Stimulated activated CD4-positive, alpha-beta T cell treated with anti-CD3 and anti-CD28 coated beads, TNF-alpha, amount 100 ng/mL, for 48 hours (primary cell): ENCODE data around the gene DNAJB12.
"Not testable (repeated sequence)": the region's sequence is repeated elsewhere in the genome, so short reads cannot be mapped to it uniquely, and the experiment has no call there.

Experiments used
- DNase-seq, 3 donors: peaks; one replicate each; pipeline ENCODE4 v3.0.0-alpha.2; 2020; ENCODE audit warnings: low read depth in 3 of 3

The DNAJB12 gene

DNA sequence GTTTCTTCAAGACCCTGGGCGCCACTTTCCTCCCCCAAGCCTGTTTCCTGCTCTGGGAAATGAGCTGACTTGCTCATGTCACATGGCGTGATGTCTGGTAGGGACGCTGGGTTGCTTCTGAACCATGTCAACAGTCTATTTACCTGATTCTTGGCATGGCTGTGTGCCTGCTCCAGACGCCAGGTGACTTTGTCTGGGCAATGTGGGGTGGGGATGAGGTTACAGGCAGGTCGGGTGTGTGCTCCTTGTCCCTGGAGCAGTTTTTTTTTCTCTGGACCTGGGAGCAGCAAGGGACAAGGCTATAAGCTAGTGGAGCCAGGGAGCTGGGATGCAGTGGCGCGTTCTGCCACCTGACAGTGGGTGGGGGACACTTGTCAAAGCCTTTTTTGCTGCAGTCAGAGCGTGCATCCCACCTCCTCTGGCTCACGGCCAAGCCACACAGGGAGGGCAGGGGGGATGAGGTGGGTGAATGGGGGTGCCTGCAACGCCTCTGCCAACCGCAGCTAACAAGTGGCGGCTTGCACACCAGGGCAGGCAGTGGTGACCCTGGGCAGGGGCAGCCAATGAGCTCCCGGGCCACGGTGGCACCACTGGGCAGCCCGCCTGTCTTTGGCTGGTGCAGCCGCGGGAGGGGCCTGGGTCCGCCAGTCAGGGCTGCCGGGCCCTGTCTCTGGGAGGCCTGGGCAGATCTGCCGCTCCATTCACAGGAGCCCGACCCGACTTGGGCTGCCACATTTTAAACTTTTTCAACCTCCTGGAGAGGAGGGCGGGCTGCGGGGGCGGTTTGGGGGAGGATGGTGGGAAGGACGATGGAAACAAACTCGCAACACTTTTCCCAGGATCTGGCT is 22.9 kb downstream of the DNAJB12 start:
- DNase-seq: peak; percentile 77 to 95 (median 83)

DNA sequence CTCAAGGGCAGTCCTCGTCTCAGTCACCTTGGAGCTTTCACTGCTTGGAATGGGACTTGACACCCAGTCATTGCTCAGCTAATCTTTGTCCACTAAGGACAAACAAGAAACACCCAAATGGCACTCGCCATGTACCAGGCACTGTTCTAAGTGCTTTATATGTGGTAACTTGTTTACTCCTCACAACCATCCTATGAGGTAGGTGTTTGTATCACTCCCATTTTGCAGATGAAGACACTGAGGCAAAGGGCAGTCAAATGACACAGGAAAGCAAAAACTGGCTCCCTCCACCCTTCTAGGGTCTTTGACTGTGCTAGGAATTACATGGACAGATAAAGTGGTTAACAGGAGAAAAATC is 24.7 kb downstream of the DNAJB12 start:
- no peak for DNase-seq

DNA sequence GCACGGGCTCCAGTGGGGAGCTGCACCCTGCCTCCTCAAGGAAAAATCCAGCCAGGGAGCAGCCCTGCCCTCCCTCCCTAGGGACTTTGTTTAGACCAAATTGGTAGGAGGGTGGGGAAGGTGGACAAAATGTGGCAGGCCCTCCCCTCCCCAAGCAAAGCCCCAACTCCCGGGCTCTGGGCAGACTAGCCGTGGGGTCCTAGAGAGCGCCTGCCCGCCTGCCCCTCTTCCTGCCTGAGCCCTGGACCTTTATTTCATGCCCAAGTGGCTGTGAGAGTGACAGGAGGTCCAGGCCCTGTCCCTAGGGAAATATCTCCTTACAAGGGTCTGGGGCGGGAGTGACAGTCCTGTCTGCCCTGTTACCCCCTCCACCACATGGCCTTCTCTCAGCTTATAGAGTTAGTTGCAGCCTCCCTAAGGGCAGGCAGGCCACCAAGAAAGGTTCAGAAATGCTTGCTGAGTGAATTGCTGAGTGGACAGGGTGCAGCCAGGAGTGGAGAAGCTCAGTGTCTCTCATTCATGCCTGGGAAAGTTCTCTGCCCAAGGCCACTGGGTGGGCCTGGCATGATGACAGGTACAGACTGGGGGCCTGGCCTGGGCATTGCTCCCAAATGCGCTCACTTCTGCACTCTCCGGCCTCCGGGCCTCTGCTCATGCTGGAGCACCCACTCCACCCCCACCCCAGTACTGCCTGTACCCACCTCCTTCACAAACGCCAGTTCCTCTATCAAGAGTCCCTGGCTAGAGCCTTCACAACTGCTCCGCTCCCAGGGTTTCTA is 25.2 kb downstream of the DNAJB12 start:
- no peak for DNase-seq

DNA sequence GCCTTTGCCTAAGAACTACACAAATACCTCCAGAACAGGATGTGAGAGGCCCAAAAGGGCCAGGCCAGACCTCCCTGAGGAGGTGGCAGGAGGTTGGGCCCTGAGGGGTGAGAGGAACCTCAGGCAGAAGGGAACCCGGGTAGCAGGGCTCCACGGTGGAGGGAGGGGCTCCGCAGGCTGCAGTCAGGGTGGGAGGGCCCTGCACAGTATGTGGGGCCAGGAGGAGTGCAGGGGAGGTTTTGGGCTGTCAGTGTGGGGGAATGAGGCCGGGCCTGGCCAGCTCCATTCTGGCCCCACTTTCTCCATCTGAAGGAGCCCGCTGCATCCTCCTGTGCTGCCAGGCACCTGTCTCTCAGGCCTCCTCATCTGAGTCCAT is 25.9 kb downstream of the DNAJB12 start:
- DNase-seq: peak in 1 of 3 donors; percentile 54

DNA sequence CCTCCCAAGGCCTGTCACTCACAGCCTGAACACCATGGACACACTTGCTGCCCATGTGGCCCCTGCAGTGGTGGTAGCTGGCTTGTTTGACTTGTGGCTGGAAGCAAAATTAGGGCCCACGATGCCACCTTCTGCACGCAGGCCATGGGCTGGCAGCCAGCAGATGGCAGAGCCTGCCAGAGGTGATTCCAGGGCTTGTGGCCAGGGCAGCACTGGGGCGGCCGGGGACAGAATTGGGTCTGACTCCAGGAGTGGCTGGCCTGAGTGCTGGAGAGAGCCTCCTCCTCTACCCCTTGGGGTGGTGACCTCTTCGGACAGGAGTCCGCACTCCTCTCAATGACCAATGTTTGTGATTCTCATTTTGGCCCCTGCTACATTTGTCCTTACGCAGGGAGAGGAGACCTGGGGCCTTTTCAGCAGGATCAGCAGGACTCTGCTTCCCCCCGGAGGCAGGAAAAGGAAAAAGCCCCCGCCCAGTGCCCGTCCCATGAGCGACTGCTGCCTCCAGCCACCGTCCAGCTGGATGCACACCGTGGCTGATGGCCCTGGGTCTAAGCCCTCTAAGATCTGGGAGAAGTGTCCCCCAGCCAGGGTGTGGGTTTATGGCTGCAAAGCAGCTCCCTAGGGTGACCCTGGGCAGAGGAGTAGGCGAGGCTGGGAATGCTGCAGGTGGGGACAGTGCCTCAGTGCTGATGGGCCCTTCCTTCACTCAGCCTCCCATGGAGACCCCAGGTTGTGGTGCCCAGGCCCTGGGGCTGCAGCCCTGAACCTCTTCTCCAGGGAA is 26.5 kb downstream of the DNAJB12 start:
- no peak for DNase-seq

DNA sequence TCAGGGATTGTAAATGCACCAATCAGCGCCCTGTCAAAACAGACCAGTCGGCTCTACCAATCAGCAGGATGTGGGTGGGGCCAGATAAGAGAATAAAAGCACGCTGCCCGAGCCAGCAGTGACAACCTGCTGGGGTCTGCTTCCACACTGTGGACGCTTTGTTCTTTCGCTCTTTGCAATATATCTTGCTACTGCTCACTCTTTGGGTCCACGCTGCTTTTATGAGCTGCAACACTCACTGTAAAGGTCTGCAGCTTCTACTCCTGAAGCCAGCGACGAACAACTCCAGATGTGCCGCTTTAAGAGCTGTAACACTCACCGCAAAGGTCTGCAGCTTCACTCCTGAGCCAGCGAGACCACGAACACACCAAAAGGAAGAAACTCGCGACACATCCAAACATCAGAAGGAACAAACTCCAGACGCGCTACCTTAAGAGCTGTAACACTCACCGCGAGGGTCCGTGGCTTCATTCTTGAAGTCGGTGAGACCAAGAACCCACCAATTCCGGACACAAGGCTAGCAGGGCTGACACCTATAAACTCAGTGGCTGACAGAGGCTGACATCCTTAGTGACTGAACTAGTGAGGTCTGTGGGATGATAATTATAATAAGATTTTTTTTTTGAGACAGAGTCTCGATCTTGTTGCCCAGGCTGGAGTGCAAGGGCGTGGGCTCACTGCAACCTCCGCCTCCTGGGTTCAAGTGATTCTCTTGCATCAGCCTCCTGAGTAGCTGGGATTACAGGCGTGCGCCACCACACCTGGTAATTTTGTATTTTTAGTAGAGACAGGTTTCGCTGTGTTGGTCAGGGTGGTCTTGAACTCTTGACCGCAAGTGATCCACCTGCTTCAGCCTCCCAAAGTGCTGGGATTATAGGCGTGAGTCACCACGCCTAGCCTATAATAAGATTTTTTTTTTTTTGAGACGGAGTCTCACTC is 27.8 kb downstream of the DNAJB12 start:
- peak in 1 of 3 donors; percentile 80 for DNase-seq

DNA sequence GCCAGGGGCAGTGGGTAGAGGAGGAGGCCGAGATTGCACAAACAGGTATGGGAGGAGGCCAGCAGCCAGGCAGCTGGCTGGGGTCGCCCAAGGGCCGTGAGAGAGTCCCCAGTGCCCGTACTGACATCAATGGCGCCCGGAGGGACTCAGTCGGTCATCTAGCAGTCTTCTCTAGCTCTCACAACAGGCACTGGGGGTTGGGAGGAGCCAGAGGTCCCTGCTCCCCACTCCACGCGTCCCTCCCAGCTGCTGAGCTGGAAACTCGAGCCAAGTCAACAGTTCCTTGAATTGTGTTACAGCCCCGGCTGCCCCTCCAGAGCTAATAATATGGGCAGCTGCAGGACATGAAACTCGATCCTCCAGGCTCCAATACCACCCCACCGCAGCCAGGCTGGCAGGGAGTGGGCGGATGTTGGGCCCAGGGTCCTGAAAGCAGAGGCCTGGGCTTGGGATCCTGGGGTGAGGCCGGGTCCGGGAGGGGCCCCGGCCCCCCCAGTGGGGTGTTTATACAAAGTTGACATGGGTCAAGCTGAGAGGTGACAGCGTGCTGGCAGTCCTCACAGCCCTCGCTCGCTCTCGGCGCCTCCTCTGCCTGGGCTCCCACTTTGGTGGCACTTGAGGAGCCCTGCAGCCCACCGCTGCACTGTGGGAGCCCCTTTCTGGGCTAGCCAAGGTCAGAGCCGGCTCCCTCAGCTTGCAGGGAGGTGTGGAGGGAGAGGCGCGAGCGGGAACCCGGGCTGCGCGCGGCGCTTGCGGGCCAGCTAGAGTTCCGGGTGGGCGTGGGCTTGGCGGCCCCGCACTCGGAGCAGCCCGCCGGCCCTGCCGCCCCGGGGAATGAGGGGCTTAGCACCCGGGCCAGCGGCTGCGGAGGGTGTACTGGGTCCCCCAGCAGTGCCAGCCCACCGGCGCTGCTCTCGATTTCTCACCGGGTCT is 29.2 kb downstream of the DNAJB12 start:
- not testable (repeated sequence) for DNase-seq

DNA sequence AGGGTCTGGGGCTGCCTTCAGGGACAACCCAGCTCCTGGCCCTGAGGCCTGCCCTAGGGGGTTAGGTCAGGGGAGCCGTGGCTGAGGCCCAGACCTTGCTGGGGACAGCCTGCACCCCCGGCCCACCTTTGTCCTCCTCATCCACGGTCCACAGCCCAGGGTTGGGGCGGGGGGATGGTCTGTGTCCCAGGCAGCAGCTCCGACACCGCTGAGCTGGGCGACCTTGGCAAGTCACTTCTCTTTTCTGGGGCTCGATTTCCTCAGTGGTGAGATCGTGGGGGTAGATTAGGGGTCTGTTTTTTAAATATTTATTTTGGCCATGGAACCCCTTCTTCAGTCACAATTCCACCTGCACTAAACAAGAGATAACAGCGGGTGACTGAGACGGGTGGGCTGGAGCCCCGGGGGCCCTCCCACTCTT is 30.9 kb downstream of the DNAJB12 start:
- DNase-seq: no peak

DNA sequence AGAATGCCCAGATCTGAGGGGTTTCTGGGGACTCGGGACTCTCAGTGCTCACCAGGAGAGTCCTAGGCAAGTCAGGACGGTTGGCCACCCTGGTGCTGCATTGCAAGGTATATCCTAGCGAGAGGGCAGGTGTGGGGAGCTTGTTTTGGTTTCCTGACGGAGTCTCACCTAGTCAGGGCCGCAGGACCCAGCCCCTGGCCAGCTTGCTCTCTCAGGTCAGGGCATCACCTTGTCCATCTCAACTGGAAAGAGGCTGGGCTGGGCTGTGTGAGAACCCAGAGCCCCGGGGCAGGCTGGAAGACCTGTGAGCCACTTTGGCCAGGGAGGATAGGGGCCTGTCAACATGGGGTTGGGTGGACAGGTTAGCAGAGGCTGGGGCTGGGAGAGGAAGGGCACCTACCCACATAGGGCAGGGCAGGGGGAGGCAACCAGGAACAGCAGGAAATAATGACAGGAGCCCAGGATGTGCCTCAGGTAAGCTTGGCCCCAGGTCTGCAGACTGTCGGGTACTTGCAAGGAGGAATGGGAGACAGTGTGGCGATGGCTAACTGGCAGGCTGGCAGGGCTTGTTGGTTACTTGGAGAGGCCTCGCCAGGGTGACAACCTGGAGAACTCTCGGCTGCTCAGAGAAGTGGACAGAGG is 31.5 kb downstream of the DNAJB12 start:
- no peak for DNase-seq

DNA sequence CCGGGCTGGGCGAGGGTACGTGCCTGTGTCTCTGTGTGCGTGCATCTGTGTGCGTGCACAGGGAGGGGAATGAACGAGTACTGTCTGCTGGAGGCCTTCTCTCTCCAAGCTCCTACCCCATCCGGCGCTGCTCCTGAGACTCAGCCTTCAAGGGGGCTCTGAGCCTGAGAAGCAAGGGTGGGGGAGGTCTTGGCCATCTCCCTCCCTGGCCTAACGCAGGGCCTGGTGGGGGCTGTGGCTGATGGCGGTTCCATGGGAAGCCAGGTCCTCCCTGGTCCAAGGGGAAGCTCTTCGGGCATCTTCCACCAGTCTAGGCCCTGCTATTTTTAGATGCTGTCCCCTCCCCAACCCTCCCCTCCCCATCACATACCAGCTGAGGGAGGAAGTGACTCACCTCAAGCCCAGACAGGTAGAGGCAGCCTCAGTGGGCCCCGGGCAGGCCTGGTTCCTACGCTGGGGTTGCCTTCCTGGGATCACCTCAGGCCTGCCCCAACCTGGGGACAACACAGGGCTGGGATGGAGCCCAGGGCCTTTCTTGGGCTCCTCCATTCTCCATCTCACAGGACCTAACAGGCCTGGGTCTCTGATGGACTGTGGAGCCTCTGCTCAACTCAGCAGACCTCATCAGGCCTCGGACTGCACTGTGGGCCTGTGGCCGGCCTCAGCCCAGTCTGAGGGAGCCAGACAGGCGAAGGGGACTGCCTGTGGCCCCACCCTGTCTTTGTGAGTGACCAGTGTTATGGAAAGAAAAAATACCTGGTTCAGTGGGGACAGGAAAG is 32.2 kb downstream of the DNAJB12 start:
- no peak for DNase-seq

DNA sequence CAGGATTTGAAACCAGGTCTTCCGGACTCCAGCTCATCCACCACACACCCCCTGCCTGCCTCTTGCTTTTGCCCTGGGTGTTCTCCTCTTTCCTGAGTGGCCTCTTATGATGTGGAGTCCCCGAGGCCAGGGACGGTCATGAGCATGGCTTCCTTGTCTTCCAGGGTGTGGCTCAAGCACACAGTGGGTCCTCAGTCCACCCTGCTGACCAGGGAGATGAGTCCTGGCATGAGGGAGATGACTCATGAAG is 32.8 kb downstream of the DNAJB12 start:
- DNase-seq: no peak

DNA sequence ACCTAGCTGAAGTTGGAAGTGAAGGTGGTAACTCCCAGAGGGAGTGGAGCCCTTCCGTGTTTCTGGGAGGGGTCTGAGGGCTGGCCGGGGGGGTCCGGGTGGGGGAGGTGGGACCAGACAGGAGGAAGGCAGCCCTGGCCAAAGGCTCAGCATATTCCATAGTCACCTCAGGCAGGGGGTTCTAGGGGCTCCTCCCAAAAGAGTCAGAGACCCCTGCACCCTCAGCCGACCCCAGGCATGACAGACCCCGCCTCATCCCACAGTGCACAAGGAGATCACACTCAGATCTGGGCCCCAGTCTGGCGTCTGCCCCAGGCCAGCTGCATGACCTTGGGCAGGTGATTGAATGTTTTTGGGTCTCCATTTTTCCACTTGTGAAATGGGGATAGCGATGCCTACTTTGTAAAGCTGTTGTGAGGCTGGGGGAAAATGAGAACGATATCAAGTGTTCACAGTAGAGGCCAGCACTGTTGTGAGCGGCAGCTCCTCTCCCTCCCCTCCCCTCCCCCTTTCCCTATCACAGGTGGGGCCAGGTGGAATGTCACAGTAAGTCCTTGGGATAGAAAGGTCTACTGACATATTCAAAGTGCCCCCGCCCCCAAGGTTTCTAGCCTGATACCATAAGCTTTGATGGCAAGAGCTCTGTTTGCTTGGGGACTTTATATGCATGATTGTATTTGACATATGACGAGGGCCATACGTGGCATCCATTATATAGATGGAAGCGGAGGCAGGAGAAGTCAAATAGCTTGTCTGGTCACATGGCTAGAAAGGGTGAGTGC is 33.3 kb downstream of the DNAJB12 start:
- no peak for DNase-seq

DNA sequence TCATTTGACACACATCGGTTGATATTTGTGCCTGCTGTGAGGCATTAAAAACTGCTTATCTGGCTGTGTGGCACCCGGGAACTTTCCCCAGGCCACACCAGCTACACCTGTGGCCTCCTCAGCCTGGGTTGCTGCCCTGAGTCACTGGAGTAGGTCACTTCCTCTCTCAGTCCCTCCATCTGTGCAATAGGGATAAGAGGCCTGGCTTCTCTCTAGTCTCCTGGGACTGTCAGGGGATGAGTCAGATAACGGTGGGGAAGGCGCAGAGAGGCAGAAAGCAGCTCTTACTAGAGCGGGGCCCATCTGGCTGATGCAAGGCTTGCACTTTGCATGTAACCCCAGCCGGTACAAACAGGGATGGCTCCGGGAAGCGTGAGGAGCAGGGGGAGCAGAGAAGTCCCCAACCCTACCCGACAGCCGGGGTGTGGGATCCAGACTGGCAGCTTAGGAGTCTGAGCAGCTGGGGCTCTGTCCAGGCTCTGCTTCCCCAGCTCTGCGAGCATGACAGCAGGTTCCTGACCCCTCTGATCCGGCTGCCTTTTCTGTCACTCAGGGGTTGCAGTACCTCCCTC is 34.0 kb downstream of the DNAJB12 start:
- peak in 2 of 3 donors; percentile 63 to 82 for DNase-seq

DNA sequence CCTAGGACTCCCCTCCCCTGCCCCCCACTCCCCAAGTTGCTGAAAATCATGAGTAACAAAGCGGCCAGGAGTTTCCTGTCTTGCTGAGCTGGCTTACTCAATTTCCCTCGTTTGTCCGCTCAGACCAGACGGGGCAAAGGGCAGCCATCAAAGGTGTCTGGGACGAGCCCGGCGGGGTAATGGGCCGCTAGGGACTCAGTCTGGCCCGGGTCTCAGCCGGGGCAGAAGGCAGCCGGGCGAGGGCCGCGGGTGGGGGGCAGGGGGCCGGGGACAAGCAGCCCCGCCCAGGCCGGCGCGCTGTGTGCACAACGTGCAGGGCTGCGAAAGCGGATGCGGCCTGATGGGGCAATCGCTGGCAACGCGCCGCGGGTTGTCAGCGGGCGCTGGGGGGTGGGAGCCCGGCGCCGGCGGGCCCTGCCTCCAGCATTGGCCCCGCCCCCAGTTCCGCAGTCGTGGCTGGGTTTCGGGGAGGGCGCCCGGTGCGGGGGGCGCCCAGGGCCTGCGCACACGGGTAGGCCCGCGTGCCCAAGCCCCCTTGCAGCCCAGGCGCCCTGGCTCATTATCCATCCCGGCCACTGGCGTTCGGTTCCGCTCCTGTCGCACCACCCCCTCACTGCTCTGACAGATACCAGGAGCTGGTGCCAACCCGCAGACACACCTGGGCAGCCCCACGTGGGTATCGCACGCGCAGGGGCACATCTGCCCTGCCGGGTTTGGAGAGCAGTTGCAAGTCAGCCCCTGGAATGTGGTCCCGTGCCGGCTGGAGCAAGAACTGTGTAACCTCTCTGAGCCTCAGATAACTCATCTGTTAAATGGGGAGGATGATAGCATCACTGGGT is 35.1 kb downstream of the DNAJB12 start:
- peak; percentile 76 to 91 (median 83) for DNase-seq

DNA sequence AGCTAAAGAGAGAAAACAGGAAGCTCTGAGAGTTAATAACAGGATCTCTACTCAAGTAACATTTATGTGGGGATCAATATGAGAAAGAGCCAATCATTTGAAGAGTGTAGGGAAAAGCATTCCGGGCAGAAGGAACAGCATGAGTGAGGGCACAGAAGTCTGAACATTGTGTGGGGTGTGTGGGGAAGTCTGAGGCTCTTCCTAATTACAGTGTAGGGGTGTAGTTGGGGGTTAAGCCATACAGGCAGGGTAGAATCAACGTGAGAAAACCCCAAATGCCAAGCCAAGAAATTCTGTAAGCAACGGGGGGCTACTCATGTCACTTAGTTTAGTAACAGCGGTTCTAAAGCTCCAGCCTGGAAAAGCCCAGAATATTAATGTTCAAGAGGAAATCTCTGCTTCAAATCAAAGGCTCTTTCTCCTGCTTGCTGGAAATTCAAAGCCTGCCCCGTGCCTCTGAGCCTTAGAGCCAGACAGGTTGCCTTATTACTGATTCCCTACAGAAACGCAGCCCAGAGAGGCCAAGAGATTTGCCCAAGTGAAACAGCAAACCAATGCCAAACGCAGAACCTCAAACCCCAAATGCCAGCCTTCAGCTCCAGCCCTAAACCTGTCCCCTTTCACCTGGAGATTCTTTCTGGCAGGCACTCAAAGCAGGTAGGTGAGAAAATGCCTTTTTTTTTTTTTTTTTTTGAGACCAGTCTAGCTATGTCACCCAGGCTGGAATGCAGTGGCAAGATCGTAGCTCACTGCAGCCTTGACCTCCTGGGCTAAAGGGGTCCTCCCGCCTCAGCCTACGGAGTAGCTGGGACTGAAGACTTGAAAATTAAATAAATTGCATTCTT is 36.1 kb downstream of the DNAJB12 start:
- DNase-seq: no peak
